ENCODE results near the gene NRP2.

GRCh38 chr2:205738117-205738968, 56.0 kb downstream of the NRP2 start:
- TF ChIP-seq CTCF (IDR thresholded peaks at IDR 0.05) (no peak), POLR2A (IDR thresholded peaks at IDR 0.05) (no peak)
